K562 (cell line): ENCODE data around the gene TXLNA. TPM values are rescaled to one million over a fixed set of nuclear protein-coding genes. Genes with fewer than 3 reads are reported as not detected.
A peak's percentile ranks its signal among the peaks of the same experiment; 100 is the strongest.

ENCODE experiments used
- ATAC-seq: fragments of 200-7000 bp; cut with Tn5 transposase; 3 replicates; pipeline ENCODE4 v1.9.1; 2020; ENCODE audit warnings: moderate library complexity
- BruUV-seq: library from RNA; stranded (reverse); fragments of 400-500 nt; replicated peaks from 2 replicates; lab custom pipeline; 2021; lab: Mats Ljungman, UMichigan
- CTCF ChIA-PET: fragments of 300-600 bp; formaldehyde crosslinking; extraction: SDS; loops from one replicate; lab custom pipeline; 2021; ENCODE audit warnings: low intra/inter-chr PET ratio; lab: Yijun Ruan, JAX
- POLR2A ChIA-PET: fragments of 300-600, 350-650 bp; sonication (Branson Sonifier 250); formaldehyde crosslinking; extraction: SDS; loops from one replicate; lab custom pipeline; 2021; ENCODE audit warnings: antibody characterized with exemption, inconsistent platforms; lab: Yijun Ruan, JAX
- DNase-seq, 4 experiments: peaks; one replicate each; pipeline versions ENCODE4 v3.0.0 to v3.0.0-alpha.2; 2011 to 2018; ENCODE audit warnings: low spot score in 3 of 4, mixed read lengths in 3 of 4; ENCODE audit errors: extremely low read depth in 1 of 4
- FAIRE-seq: peaks from 2 replicates; lab custom pipeline; 2011; peaks lifted over from hg19 to GRCh38; lab: Jason Lieb, UNC
- H2AFZ ChIP-seq: 2 replicates; pipeline ENCODE4 v1.6.0; 2011; ENCODE audit warnings: low read depth, low read length, control low read depth, inconsistent platforms
- H3K27ac ChIP-seq: fragments of 200-600 bp; 3 replicates; pipeline ENCODE4 v1.8.0; 2011; ENCODE audit warnings: low read depth, mild to moderate bottlenecking, control low read depth, inconsistent platforms, low read length, moderate library complexity, mixed read lengths; ENCODE audit errors: extremely low read depth
- H3K27me3 ChIP-seq, 2 experiments: fragments of 300-600 bp in 1 of 2; 2 replicates in 1 of 2; 3 replicates in 1 of 2; pipeline versions ENCODE4 v1.6.0 to v1.8.0; 2011; ENCODE audit warnings: inconsistent platforms in 2 of 2, low read length in 2 of 2, mild to moderate bottlenecking in 1 of 2, mixed read lengths in 1 of 2, moderate library complexity in 1 of 2; ENCODE audit not compliant: control insufficient read depth in 2 of 2, insufficient read depth in 2 of 2
- H3K36me3 ChIP-seq: fragments of 300-600 bp; 3 replicates; pipeline ENCODE4 v1.8.0; 2011; ENCODE audit warnings: mild to moderate bottlenecking, low read length, inconsistent platforms; ENCODE audit not compliant: control insufficient read depth, insufficient read depth
- H3K4me1 ChIP-seq, 2 experiments: fragments of 200-600 bp in 1 of 2; replicated peaks in 1 of 2; 2 replicates in 1 of 2; 3 replicates in 1 of 2; pipeline versions ENCODE4 v1.5.1 to v1.8.0; 2011; ENCODE audit warnings: inconsistent platforms in 2 of 2, low read length in 2 of 2, mild to moderate bottlenecking in 1 of 2, mixed read lengths in 1 of 2, moderate library complexity in 1 of 2; ENCODE audit not compliant: control insufficient read depth in 2 of 2, insufficient read depth in 2 of 2
- H3K4me2 ChIP-seq: 2 replicates; pipeline ENCODE4 v1.6.1; 2011; ENCODE audit warnings: low read length, control low read depth, inconsistent platforms, mixed read lengths; ENCODE audit not compliant: insufficient read depth
- H3K4me3 ChIP-seq: fragments of 200-600 bp; sonication (generic), shearing (Covaris generic); 2 replicates; pipeline ENCODE4 v1.5.1; 2016; ENCODE audit warnings: control low read depth, inconsistent platforms
- H3K79me2 ChIP-seq: fragments of 200-600 bp; 3 replicates; pipeline ENCODE4 v1.8.0; 2011; ENCODE audit warnings: low read length, inconsistent platforms; ENCODE audit not compliant: control insufficient read depth, insufficient read depth
- H3K9ac ChIP-seq, 2 experiments: 2 replicates each; pipeline versions ENCODE4 v1.6.0 to v1.6.1; 2011; ENCODE audit warnings: low read depth in 2 of 2, low read length in 2 of 2, control low read depth in 1 of 2, inconsistent platforms in 1 of 2, mild to moderate bottlenecking in 1 of 2, mixed read lengths in 1 of 2; ENCODE audit not compliant: insufficient read depth in 1 of 2
- H3K9me1 ChIP-seq: one replicate; pipeline ENCODE4 v1.6.0; 2011; ENCODE audit warnings: inconsistent platforms, mild to moderate bottlenecking, low read length, moderate library complexity; ENCODE audit not compliant: control insufficient read depth, insufficient read depth
- H3K9me3 ChIP-seq: replicated peaks from 2 replicates; pipeline ENCODE4 v1.5.1; 2011; ENCODE audit warnings: low read depth, low read length, inconsistent platforms; ENCODE audit not compliant: control insufficient read depth, insufficient read depth
- H4K20me1 ChIP-seq: replicated peaks from 2 replicates; pipeline ENCODE4 v1.6.1; 2011; ENCODE audit warnings: low read length, inconsistent platforms, mixed read lengths; ENCODE audit not compliant: control insufficient read depth, insufficient read depth
- HMG20B ChIP-seq: fragments of 250-450 bp; sonication (Bioruptor Pico); IDR thresholded peaks from 2 replicates; pipeline ENCODE4 v1.5.0; 2021; ENCODE audit warnings: mild to moderate bottlenecking
- SIX5 ChIP-seq, 2 experiments: IDR thresholded peaks; 2 replicates each; pipeline ENCODE4 v1.6.1; 2011; ENCODE audit warnings: low read length in 2 of 2, borderline replicate concordance in 1 of 2, low read depth in 1 of 2, mild to moderate bottlenecking in 1 of 2, moderate library complexity in 1 of 2; ENCODE audit not compliant: insufficient read depth in 1 of 2
- ZNF282 ChIP-seq: sonication (generic); formaldehyde crosslinking; IDR thresholded peaks from 2 replicates; pipeline ENCODE4 v1.8.1; 2023; ENCODE audit warnings: missing genetic modification reagents
- ZNF707 ChIP-seq: fragments of 250-450 bp; sonication (Bioruptor Pico); conservative IDR thresholded peaks from 2 replicates; pipeline ENCODE4 v1.8.0; 2022; ENCODE audit warnings: inconsistent platforms, mild to moderate bottlenecking, moderate library complexity
- in situ Hi-C: fragments of 300-500 bp; cut with MboI; formaldehyde crosslinking; loops from 4 replicates; pipeline ENCODE4 v1.15.0; 2018; ENCODE audit warnings: inconsistent platforms, mixed read lengths
- intact Hi-C: fragments of 100-400 bp; cut with micrococcal nuclease; formaldehyde crosslinking; loops from 2 replicates; pipeline ENCODE4 v1.14.2; 2022
- polyA plus RNA-seq, 8 experiments: library from polyadenylated mRNA; depleted of rRNA in 4 of 8; stranded (reverse) in 5 of 8; unstranded in 3 of 8; fragments of >200 nt; fragmentation: Nextera tagmentation in 2 of 8; fragmentation: Illumina TruSeq in 1 of 8; extraction: Ambion mirVana in 2 of 8; extraction: Trizol in 1 of 8; gene quantifications; 2 replicates each; pipeline versions ENCODE4 v1.2.1 to v1.2.3, GENCODE V29; 2011 to 2014; ENCODE audit warnings: inconsistent platforms in 1 of 8, missing spikeins in 1 of 8
- total RNA-seq, 7 experiments: library from RNA; depleted of rRNA in 6 of 7; stranded (reverse); fragments of >200 nt in 6 of 7; fragmentation: Illumina TruSeq in 2 of 7; extraction: Trizol in 2 of 7; gene quantifications; 2 replicates each; pipeline versions ENCODE4 v1.2.1 to v1.2.3, GENCODE V29; 2011 to 2021; ENCODE audit warnings: low replicate concordance in 1 of 7

TXLNA gene
- total and polyA plus RNA-seq, 9 of the 15 experiments (the other 6 are each of a cell fraction or from before 2014, with no cell fraction given): 9.2 to 54.5 (median 39.3) TPM

DNA sequence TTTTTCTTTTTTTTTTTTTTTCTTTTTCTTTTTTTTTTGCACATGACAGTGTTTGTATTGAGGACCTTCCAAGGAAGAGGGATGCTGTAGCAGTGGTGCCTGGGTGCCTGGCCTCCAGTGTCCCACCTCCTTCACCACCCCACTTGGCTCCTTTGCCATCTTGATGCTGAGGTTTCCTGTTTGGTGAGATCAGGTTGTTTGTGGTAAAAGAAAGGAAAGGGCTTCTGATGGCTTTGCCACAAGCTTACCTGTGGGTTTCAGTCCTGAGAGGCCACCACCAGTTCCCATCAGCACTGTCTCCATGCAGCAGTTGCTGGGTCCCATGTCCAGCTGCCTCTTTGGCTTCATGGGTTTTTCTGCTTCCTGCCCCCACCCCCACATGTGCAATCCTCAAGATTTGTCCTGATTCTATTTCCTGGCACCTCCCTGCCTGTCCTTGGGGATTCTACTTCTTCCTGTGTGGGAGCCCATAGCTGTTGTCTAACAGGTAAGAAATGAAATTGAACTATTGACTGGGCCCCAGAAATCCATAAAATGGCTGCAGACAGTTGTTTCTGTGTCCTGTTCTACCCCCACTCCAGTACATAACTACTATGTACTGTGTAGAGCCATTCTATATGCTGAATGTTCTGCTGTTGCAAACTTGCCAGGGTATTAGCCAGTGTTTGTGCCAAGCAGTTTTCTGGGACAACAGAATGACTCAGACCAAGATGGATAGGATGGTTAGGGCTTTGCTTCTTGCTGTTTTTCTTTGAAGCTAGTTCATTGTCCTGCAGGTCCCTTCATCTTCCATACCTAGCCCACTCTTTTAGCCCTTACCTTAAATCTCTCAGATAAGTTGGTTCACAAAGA, 16.7 kb downstream of the TXLNA start:
- ATAC-seq (no peak), FAIRE-seq (no peak), DNase-seq (no peak)
- Histone ChIP-seq H3K27ac (no peak overlapping the region), H3K9me3 (no peaks in the 10 kb centered on the region), H3K4me3 (no peak overlapping the region), H4K20me1 (no peaks in the 10 kb centered on the region; the same call in none of the 2 replicates), H3K27me3 (no peaks in the 10 kb centered on the region), H3K36me3 (peaks cover 74% of the 10 kb centered on the region), H3K9me1 (peaks cover 3% of the 10 kb centered on the region), H3K79me2 (peaks cover 3% of the 10 kb centered on the region; the same call in 1 of the 3 replicates), H3K4me2 (no peak overlapping the region), H2AFZ (no peak overlapping the region), H3K9ac (no peak overlapping the region), H3K4me1 (peaks cover 5 to 28% of the 10 kb centered on the region in 2 experiments; a peak in 4 of 5 replicates)
- BruUV-seq: no TSS peak
- POLR2A ChIA-PET: interaction anchor here (0.6 to 10.8 kb wide), 7 partner anchors 11 to 81 kb away, joined by 3 to 201 read pairs (median 4); partner anchors contain the start of genes DCDC2B, IQCC and TXLNA
- no peak for TF ChIP-seq ZNF282
- no peak for TF ChIP-seq ZNF707
- TF ChIP-seq HMG20B (CRISPR knock-in tag): 0 out of 2 replicates have a peak, but pooled peaks have one; percentile 73
- TF ChIP-seq SIX5 (IDR thresholded peaks at IDR 0.05; ENCODE audit: borderline replicate concordance in 1 of 2, insufficient read depth in 1 of 2, low read depth in 1 of 2, low read length in 2 of 2): no peak
- in situ Hi-C loops (no loop called here), intact Hi-C loops (no loop called here)
- CTCF ChIA-PET: no interaction called here
